Neural cell (in vitro differentiated cells): ENCODE data around the gene EMD.

Source experiments
- EP300 ChIP-seq: fragments of 450-650 bp; conservative IDR thresholded peaks from 2 replicates; pipeline ENCODE4 v1.6.1; 2014; ENCODE audit warnings: antibody characterized with exemption, mild to moderate bottlenecking, moderate library complexity; ENCODE audit not compliant: poor library complexity, severe bottlenecking
- EZH2 ChIP-seq: fragments of 200-600, 300-800 bp; shearing (Covaris generic), sonication (generic); IDR thresholded peaks from 2 replicates; pipeline ENCODE4 v1.6.1; 2014; ENCODE audit warnings: antibody characterized with exemption, low read length, borderline replicate concordance, mild to moderate bottlenecking; ENCODE audit not compliant: insufficient read depth, poor library complexity, severe bottlenecking
- MXI1 ChIP-seq: fragments of 450-650 bp; conservative IDR thresholded peaks from 2 replicates; pipeline ENCODE4 v1.6.1; 2014; ENCODE audit warnings: antibody characterized with exemption, mild to moderate bottlenecking; ENCODE audit not compliant: poor library complexity, severe bottlenecking
- POLR2AphosphoS5 ChIP-seq: IDR thresholded peaks from 2 replicates; pipeline ENCODE4 v1.6.1; 2012
- RAD21 ChIP-seq: fragments of 450-650 bp; conservative IDR thresholded peaks from 2 replicates; pipeline ENCODE4 v1.6.1; 2014; ENCODE audit warnings: antibody characterized with exemption, mild to moderate bottlenecking, moderate library complexity
- SMC3 ChIP-seq: fragments of 450-650 bp; conservative IDR thresholded peaks from 2 replicates; pipeline ENCODE4 v1.6.1; 2014; ENCODE audit warnings: antibody characterized with exemption, mild to moderate bottlenecking, moderate library complexity; ENCODE audit not compliant: poor library complexity
- TF ChIP-seq, protein P1 (sequence below): fragments of 450-650 bp; IDR thresholded peaks from 2 replicates; pipeline ENCODE4 v1.5.1; 2014; ENCODE audit warnings: antibody characterized with exemption, mild to moderate bottlenecking, moderate library complexity; ENCODE audit not compliant: poor library complexity, severe bottlenecking
- TF ChIP-seq, protein P2 (sequence below): IDR thresholded peaks from 2 replicates; pipeline ENCODE4 v1.6.1; 2012; ENCODE audit warnings: borderline replicate concordance

DNA sequence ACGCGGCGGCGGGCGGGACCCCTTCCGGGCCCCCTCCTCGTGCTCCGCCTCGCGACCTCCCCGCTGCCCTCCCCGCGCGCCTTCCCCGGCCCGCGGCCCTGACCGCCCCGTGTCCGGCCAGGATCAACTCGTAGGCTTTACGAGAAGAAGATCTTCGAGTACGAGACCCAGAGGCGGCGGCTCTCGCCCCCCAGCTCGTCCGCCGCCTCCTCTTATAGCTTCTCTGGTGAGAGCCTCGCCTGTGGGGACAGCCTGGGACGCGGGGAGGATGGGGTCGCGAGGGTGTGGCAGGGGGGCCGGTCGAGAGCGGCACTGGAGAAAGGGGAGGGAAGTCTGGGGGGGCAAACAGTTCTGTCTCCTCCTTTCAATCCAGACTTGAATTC, 465 bp downstream of the EMD start:
- TF ChIP-seq, protein P1, sequence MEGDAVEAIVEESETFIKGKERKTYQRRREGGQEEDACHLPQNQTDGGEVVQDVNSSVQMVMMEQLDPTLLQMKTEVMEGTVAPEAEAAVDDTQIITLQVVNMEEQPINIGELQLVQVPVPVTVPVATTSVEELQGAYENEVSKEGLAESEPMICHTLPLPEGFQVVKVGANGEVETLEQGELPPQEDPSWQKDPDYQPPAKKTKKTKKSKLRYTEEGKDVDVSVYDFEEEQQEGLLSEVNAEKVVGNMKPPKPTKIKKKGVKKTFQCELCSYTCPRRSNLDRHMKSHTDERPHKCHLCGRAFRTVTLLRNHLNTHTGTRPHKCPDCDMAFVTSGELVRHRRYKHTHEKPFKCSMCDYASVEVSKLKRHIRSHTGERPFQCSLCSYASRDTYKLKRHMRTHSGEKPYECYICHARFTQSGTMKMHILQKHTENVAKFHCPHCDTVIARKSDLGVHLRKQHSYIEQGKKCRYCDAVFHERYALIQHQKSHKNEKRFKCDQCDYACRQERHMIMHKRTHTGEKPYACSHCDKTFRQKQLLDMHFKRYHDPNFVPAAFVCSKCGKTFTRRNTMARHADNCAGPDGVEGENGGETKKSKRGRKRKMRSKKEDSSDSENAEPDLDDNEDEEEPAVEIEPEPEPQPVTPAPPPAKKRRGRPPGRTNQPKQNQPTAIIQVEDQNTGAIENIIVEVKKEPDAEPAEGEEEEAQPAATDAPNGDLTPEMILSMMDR, result no peak
- TF ChIP-seq RAD21 (no peak), EP300 (no peak), EZH2 (no peak), SMC3 (no peak), MXI1 (no peak), POLR2AphosphoS5 (no peak)
- TF ChIP-seq, protein P2, sequence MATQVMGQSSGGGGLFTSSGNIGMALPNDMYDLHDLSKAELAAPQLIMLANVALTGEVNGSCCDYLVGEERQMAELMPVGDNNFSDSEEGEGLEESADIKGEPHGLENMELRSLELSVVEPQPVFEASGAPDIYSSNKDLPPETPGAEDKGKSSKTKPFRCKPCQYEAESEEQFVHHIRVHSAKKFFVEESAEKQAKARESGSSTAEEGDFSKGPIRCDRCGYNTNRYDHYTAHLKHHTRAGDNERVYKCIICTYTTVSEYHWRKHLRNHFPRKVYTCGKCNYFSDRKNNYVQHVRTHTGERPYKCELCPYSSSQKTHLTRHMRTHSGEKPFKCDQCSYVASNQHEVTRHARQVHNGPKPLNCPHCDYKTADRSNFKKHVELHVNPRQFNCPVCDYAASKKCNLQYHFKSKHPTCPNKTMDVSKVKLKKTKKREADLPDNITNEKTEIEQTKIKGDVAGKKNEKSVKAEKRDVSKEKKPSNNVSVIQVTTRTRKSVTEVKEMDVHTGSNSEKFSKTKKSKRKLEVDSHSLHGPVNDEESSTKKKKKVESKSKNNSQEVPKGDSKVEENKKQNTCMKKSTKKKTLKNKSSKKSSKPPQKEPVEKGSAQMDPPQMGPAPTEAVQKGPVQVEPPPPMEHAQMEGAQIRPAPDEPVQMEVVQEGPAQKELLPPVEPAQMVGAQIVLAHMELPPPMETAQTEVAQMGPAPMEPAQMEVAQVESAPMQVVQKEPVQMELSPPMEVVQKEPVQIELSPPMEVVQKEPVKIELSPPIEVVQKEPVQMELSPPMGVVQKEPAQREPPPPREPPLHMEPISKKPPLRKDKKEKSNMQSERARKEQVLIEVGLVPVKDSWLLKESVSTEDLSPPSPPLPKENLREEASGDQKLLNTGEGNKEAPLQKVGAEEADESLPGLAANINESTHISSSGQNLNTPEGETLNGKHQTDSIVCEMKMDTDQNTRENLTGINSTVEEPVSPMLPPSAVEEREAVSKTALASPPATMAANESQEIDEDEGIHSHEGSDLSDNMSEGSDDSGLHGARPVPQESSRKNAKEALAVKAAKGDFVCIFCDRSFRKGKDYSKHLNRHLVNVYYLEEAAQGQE, result peak; percentile 8
